Naive thymus-derived CD4-positive, alpha-beta T cell (primary cell): Measurements from ENCODE around the gene PTPN1. TPM values are rescaled to one million over a fixed set of nuclear protein-coding genes. Genes with fewer than 3 reads are reported as not detected.

Source experiments
- ATAC-seq: fragments of 150-1000 bp; cut with Tn5 transposase; 2 replicates; pipeline ENCODE4 v1.10.0; 2021; ENCODE audit warnings: mild to moderate bottlenecking, moderate library complexity
- CTCF ChIA-PET: fragments of 350-600 bp; sonication (Branson Sonifier 250); formaldehyde crosslinking; loops from one replicate; lab custom pipeline; 2021; ENCODE audit warnings: antibody characterized with exemption; lab: Charles Lee
- POLR2A ChIA-PET: fragments of 350-600 bp; sonication (Branson Sonifier 250); formaldehyde crosslinking; loops from one replicate; lab custom pipeline; 2021; ENCODE audit warnings: antibody characterized with exemption, inconsistent platforms; lab: Charles Lee
- DNase-seq, 9 donors: peaks; one replicate each; pipeline versions ENCODE4 v3.0.0 to v3.0.0-alpha.2; 2020 to 2022; ENCODE audit warnings: mixed read lengths in 1 of 9
- H3K27ac ChIP-seq: one replicate; pipeline ENCODE4 v1.7.0; 2013; ENCODE audit warnings: mild to moderate bottlenecking, low read depth, low read length, moderate library complexity
- H3K27me3 ChIP-seq, 2 donors: one replicate each; pipeline ENCODE4 v1.7.0; 2013; ENCODE audit warnings: low read length in 2 of 2, mild to moderate bottlenecking in 2 of 2, moderate library complexity in 2 of 2; ENCODE audit not compliant: control insufficient read depth in 2 of 2, insufficient read depth in 2 of 2
- H3K36me3 ChIP-seq, 3 experiments: 1 replicate in 2 of 3; 2 replicates in 1 of 3; pipeline ENCODE4 v1.7.0; 2013; ENCODE audit warnings: low read length in 3 of 3, mild to moderate bottlenecking in 3 of 3, moderate library complexity in 1 of 3; ENCODE audit not compliant: insufficient read depth in 3 of 3, control insufficient read depth in 2 of 3
- H3K4me1 ChIP-seq, 2 donors: one replicate each; pipeline ENCODE4 v1.7.0; 2013; ENCODE audit warnings: low read length in 2 of 2, mild to moderate bottlenecking in 2 of 2, moderate library complexity in 1 of 2; ENCODE audit not compliant: control insufficient read depth in 2 of 2, insufficient read depth in 2 of 2
- H3K4me3 ChIP-seq: 2 replicates; pipeline ENCODE4 v1.7.0; 2013; ENCODE audit warnings: mild to moderate bottlenecking, low read length
- H3K9me3 ChIP-seq, 3 experiments: 1 replicate in 2 of 3; 2 replicates in 1 of 3; pipeline ENCODE4 v1.7.0; 2013; ENCODE audit warnings: low read length in 3 of 3; ENCODE audit not compliant: control insufficient read depth in 2 of 3
- H3K27ac Mint-ChIP-seq, 9 donors: one replicate each; pipeline ENCODE4 v1.8.0; 2020 to 2022; ENCODE audit warnings: mixed read lengths in 9 of 9, mild to moderate bottlenecking in 8 of 9, moderate library complexity in 5 of 9, inconsistent platforms in 2 of 9
- H3K27me3 Mint-ChIP-seq, 5 donors: one replicate each; pipeline ENCODE4 v1.8.0; 2021 to 2022; ENCODE audit warnings: mixed read lengths in 5 of 5, mild to moderate bottlenecking in 1 of 5
- H3K36me3 Mint-ChIP-seq, 5 donors: one replicate each; pipeline ENCODE4 v1.8.0; 2020 to 2022; ENCODE audit warnings: mixed read lengths in 5 of 5, mild to moderate bottlenecking in 3 of 5, inconsistent platforms in 1 of 5
- H3K4me1 Mint-ChIP-seq, 7 donors: one replicate each; pipeline ENCODE4 v1.8.0; 2020 to 2022; ENCODE audit warnings: mixed read lengths in 7 of 7, mild to moderate bottlenecking in 3 of 7, inconsistent platforms in 1 of 7
- H3K4me3 Mint-ChIP-seq, 10 donors: one replicate each; pipeline ENCODE4 v1.8.0; 2020 to 2022; ENCODE audit warnings: mild to moderate bottlenecking in 10 of 10, mixed read lengths in 10 of 10, moderate library complexity in 6 of 10, inconsistent platforms in 2 of 10
- H3K9me3 Mint-ChIP-seq, 11 donors: one replicate each; pipeline ENCODE4 v1.8.0; 2020 to 2022; ENCODE audit warnings: mixed read lengths in 11 of 11, mild to moderate bottlenecking in 4 of 11, inconsistent platforms in 1 of 11, moderate library complexity in 1 of 11
- intact Hi-C, 2 donors: fragments of 100-400 bp; cut with micrococcal nuclease; formaldehyde crosslinking; loops; one replicate each; pipeline ENCODE4 v1.15.1; 2023
- microRNA-seq: library from miRNA; unstranded; fragments of <30 nt; microRNA quantifications from one replicate; pipeline ENCODE4 v1.2.0, GENCODE V29; 2022; ENCODE audit warnings: borderline microRNAs expressed
- polyA plus RNA-seq, 2 donors: library from polyadenylated mRNA; unstranded; fragments of 300-500 nt; fragmentation: Illumina TruSeq; gene quantifications; one replicate each; pipeline ENCODE4 v1.2.3, GENCODE V29; 2021
- total RNA-seq, 6 experiments: library from RNA in 5 of 6; stranded (reverse) in 5 of 6; gene quantifications; 1 replicate in 5 of 6; 2 replicates in 1 of 6; pipeline ENCODE4 v1.2.3 and lab custom pipeline; 2021 to 2026

Gene PTPN1
- total and polyA plus RNA-seq, 7 experiments from 2014 or later = 30.4 to 80.5 (median 59.7) TPM

- H3K9me3 Mint-ChIP-seq = no peaks in the 10 kb centered on the region
- H3K9me3 ChIP-seq = no peaks in the 10 kb centered on the region
- no peak overlapping the region for H3K27ac ChIP-seq
- no peaks in the 10 kb centered on the region for H3K36me3 ChIP-seq
- H3K4me3 ChIP-seq = no peak overlapping the region
- ChIA-PET CTCF (no interaction called here), POLR2A (no interaction called here)
- H3K27ac Mint-ChIP-seq = no peak overlapping the region
- no peaks in the 10 kb centered on the region for H3K36me3 Mint-ChIP-seq
- intact Hi-C loops = no loop called here
- no peak overlapping the region for H3K4me3 Mint-ChIP-seq
- H3K4me1 Mint-ChIP-seq = peaks cover 0 to 4% (median 0%) of the 10 kb centered on the region in 7 donors
- no peaks in the 10 kb centered on the region for H3K27me3 ChIP-seq
- DNase-seq = no peak
- no peak for ATAC-seq
- no peaks in the 10 kb centered on the region for H3K4me1 ChIP-seq
- peaks cover 0 to 9% (median 0%) of the 10 kb centered on the region in 5 donors for H3K27me3 Mint-ChIP-seq
Measured at GRCh38 chr20:50632701-50633100, 122.5 kb downstream of the PTPN1 start.

GRCh38 chr20:50633361-50633760 lies 123.2 kb downstream of the PTPN1 start:
- ATAC-seq (no peak), DNase-seq (no peak)
- Mint-ChIP-seq H3K36me3 (no peaks in the 10 kb centered on the region), H3K4me1 (peaks cover 0 to 4% (median 0%) of the 10 kb centered on the region in 7 donors), H3K27me3 (peaks cover 0 to 9% (median 0%) of the 10 kb centered on the region in 5 donors), H3K27ac (no peak overlapping the region), H3K9me3 (no peaks in the 10 kb centered on the region), H3K4me3 (no peak overlapping the region)
- CTCF ChIA-PET = interaction anchor here (0.8 to 1.0 kb wide), 2 partner anchors 428 to 691 kb away, joined by 3 read pairs; no protein-coding TSS in a partner anchor
- no peaks in the 10 kb centered on the region for H3K27me3 ChIP-seq
- no peak overlapping the region for H3K4me3 ChIP-seq
- no peaks in the 10 kb centered on the region for H3K36me3 ChIP-seq
- no peaks in the 10 kb centered on the region for H3K9me3 ChIP-seq
- H3K27ac ChIP-seq = no peak overlapping the region
- intact Hi-C loops = no loop called here
- POLR2A ChIA-PET = no interaction called here
- H3K4me1 ChIP-seq = no peaks in the 10 kb centered on the region

- H3K9me3 ChIP-seq = no peaks in the 10 kb centered on the region
- CTCF ChIA-PET = interaction anchor here (0.8 to 1.0 kb wide), 2 partner anchors 429 to 691 kb away, joined by 3 read pairs; no protein-coding TSS in a partner anchor
- no peak overlapping the region for H3K4me3 ChIP-seq
- Mint-ChIP-seq H3K36me3 (no peaks in the 10 kb centered on the region), H3K27ac (no peak overlapping the region), H3K27me3 (peaks cover 0 to 9% (median 0%) of the 10 kb centered on the region in 5 donors), H3K4me1 (peaks cover 0 to 4% (median 0%) of the 10 kb centered on the region in 7 donors), H3K4me3 (no peak overlapping the region), H3K9me3 (no peaks in the 10 kb centered on the region)
- no peaks in the 10 kb centered on the region for H3K27me3 ChIP-seq
- POLR2A ChIA-PET = no interaction called here
- ATAC-seq = no peak
- H3K4me1 ChIP-seq = no peaks in the 10 kb centered on the region
- H3K36me3 ChIP-seq = no peaks in the 10 kb centered on the region
- intact Hi-C loops = no loop called here
- DNase-seq = no peak
- H3K27ac ChIP-seq = no peak overlapping the region
Measured at GRCh38 chr20:50634191-50634590, 124.0 kb downstream of the PTPN1 start.

Small RNA genes within 50 kb of the gene (microRNA-seq; reads per million reads assigned to microRNA genes)
- gene MIR1302-5 (not detected), gene MIR645 (not detected)

Other genes starting within 250 kb of the PTPN1 start
- gene RIPOR3, start 181.2 kb downstream of the PTPN1 start, total RNA-seq = under 1 TPM in 2 of 5 experiments, not detected in 3; 0.27 to 0.32 TPM
- 1 to 10 TPM; 1.3 to 1.7 TPM for gene RIPOR3, start 181.2 kb downstream of the PTPN1 start, polyA plus RNA-seq
- gene PARD6B, start 221.2 kb downstream of the PTPN1 start, total RNA-seq = 10 to 100 TPM in 2 of 5 experiments, 1 to 10 TPM in 3; 5.2 to 10.8 (median 7.7) TPM
- 1 to 10 TPM in 1 of 2 donors, under 1 TPM in 1; 0.60 to 1.9 TPM for gene PARD6B, start 221.2 kb downstream of the PTPN1 start, polyA plus RNA-seq